Measurements from ENCODE around the gene IGF2BP2.
A peak's percentile ranks its signal among the peaks of the same experiment; 100 is the strongest.

Gene IGF2BP2

GRCh38 chr3:185726254-185726967, 98.4 kb downstream of the IGF2BP2 start:
- Mint-ChIP-seq H3K4me3 (no peak overlapping the region), H3K27ac (peak overlapping the region in 1 of 2 donors; percentile 60), H3K4me1 (no peaks in the 10 kb centered on the region), H3K9me3 (no peaks in the 10 kb centered on the region), H3K27me3 (peaks cover 5% of the 10 kb centered on the region)
- DNase-seq (no peak), ATAC-seq (no peak)

- no peak overlapping the region for H3K27ac Mint-ChIP-seq
- ATAC-seq = no peak
- H3K27me3 Mint-ChIP-seq = peaks cover 5% of the 10 kb centered on the region
- no peak overlapping the region for H3K4me3 Mint-ChIP-seq
- DNase-seq = no peak
- no peaks in the 10 kb centered on the region for H3K9me3 Mint-ChIP-seq
- H3K4me1 Mint-ChIP-seq = no peaks in the 10 kb centered on the region
Measured at GRCh38 chr3:185724761-185725160, 100.1 kb downstream of the IGF2BP2 start.

- peaks cover 5% of the 10 kb centered on the region for H3K27me3 Mint-ChIP-seq
- H3K9me3 Mint-ChIP-seq = no peaks in the 10 kb centered on the region
- no peak for ATAC-seq
- no peak overlapping the region for H3K4me3 Mint-ChIP-seq
- no peak for DNase-seq
- H3K4me1 Mint-ChIP-seq = no peaks in the 10 kb centered on the region
- H3K27ac Mint-ChIP-seq = no peak overlapping the region
Measured at GRCh38 chr3:185724251-185724650, 100.6 kb downstream of the IGF2BP2 start.

- Mint-ChIP-seq H3K27ac (no peak overlapping the region), H3K4me1 (no peaks in the 10 kb centered on the region), H3K9me3 (no peaks in the 10 kb centered on the region), H3K27me3 (peaks cover 5% of the 10 kb centered on the region), H3K4me3 (no peak overlapping the region)
- no peak for DNase-seq
- no peak for ATAC-seq
Measured at GRCh38 chr3:185722881-185723280, 102.0 kb downstream of the IGF2BP2 start.

GRCh38 chr3:185721970-185722369, 102.9 kb downstream of the IGF2BP2 start:
- Mint-ChIP-seq H3K9me3 (no peaks in the 10 kb centered on the region), H3K4me3 (no peak overlapping the region), H3K27me3 (peaks cover 5% of the 10 kb centered on the region), H3K4me1 (no peaks in the 10 kb centered on the region), H3K27ac (no peak overlapping the region)
- no peak for ATAC-seq
- no peak for DNase-seq

GRCh38 chr3:185720326-185720725, 104.5 kb downstream of the IGF2BP2 start:
- Mint-ChIP-seq H3K27me3 (peaks cover 5% of the 10 kb centered on the region), H3K27ac (no peak overlapping the region), H3K4me3 (no peak overlapping the region), H3K4me1 (no peaks in the 10 kb centered on the region), H3K9me3 (no peaks in the 10 kb centered on the region)
- ATAC-seq (no peak), DNase-seq (no peak)

- ATAC-seq (no peak), DNase-seq (no peak)
- no peaks in the 10 kb centered on the region for H3K9me3 Mint-ChIP-seq
- H3K4me3 Mint-ChIP-seq = no peak overlapping the region
- H3K4me1 Mint-ChIP-seq = no peaks in the 10 kb centered on the region
- H3K27ac Mint-ChIP-seq = no peak overlapping the region
- peaks cover 13% of the 10 kb centered on the region for H3K27me3 Mint-ChIP-seq
Measured at GRCh38 chr3:185718736-185719593, 105.9 kb downstream of the IGF2BP2 start.

- ATAC-seq (no peak), DNase-seq (no peak)
- Mint-ChIP-seq H3K4me1 (no peaks in the 10 kb centered on the region), H3K27me3 (peaks cover 9% of the 10 kb centered on the region), H3K27ac (peak overlapping the region in 1 of 2 donors; percentile 71), H3K4me3 (no peak overlapping the region), H3K9me3 (no peaks in the 10 kb centered on the region)
Measured at GRCh38 chr3:185717627-185718402, 107.0 kb downstream of the IGF2BP2 start.

GRCh38 chr3:185717121-185717520, 107.7 kb downstream of the IGF2BP2 start:
- peak overlapping the region in 1 of 2 donors; percentile 44 for H3K27ac Mint-ChIP-seq
- no peak overlapping the region for H3K4me3 Mint-ChIP-seq
- no peak for ATAC-seq
- DNase-seq = no peak
- H3K27me3 Mint-ChIP-seq = peaks cover 9% of the 10 kb centered on the region
- no peaks in the 10 kb centered on the region for H3K4me1 Mint-ChIP-seq
- H3K9me3 Mint-ChIP-seq = no peaks in the 10 kb centered on the region

GRCh38 chr3:185716436-185717108, 108.3 kb downstream of the IGF2BP2 start:
- no peaks in the 10 kb centered on the region for H3K9me3 Mint-ChIP-seq
- H3K27ac Mint-ChIP-seq = no peak overlapping the region
- DNase-seq (no peak), ATAC-seq (no peak)
- no peak overlapping the region for H3K4me3 Mint-ChIP-seq
- H3K4me1 Mint-ChIP-seq = no peaks in the 10 kb centered on the region
- H3K27me3 Mint-ChIP-seq = peaks cover 9% of the 10 kb centered on the region

- DNase-seq = no peak
- H3K4me1 Mint-ChIP-seq = no peaks in the 10 kb centered on the region
- H3K9me3 Mint-ChIP-seq = no peaks in the 10 kb centered on the region
- no peak overlapping the region for H3K4me3 Mint-ChIP-seq
- H3K27me3 Mint-ChIP-seq = peaks cover 9% of the 10 kb centered on the region
- no peak for ATAC-seq
- H3K27ac Mint-ChIP-seq = no peak overlapping the region
Measured at GRCh38 chr3:185715091-185715490, 109.8 kb downstream of the IGF2BP2 start.

- H3K27ac Mint-ChIP-seq = no peak overlapping the region
- no peak overlapping the region for H3K4me3 Mint-ChIP-seq
- H3K4me1 Mint-ChIP-seq = peaks cover 4% of the 10 kb centered on the region
- H3K9me3 Mint-ChIP-seq = no peaks in the 10 kb centered on the region
- peaks cover 15% of the 10 kb centered on the region for H3K27me3 Mint-ChIP-seq
- ATAC-seq (no peak), DNase-seq (no peak)
Measured at GRCh38 chr3:185714085-185714484, 110.8 kb downstream of the IGF2BP2 start.

GRCh38 chr3:185713015-185713414, 111.8 kb downstream of the IGF2BP2 start:
- Mint-ChIP-seq H3K27ac (no peak overlapping the region), H3K27me3 (peaks cover 24% of the 10 kb centered on the region), H3K9me3 (no peaks in the 10 kb centered on the region), H3K4me1 (peaks cover 6% of the 10 kb centered on the region), H3K4me3 (no peak overlapping the region)
- ATAC-seq (no peak), DNase-seq (no peak)

- Mint-ChIP-seq H3K4me3 (no peak overlapping the region), H3K4me1 (peaks cover 6% of the 10 kb centered on the region), H3K9me3 (no peaks in the 10 kb centered on the region), H3K27ac (no peak overlapping the region), H3K27me3 (peaks cover 31% of the 10 kb centered on the region)
- no peak for ATAC-seq
- no peak for DNase-seq
Measured at GRCh38 chr3:185712337-185712736, 112.5 kb downstream of the IGF2BP2 start.

GRCh38 chr3:185711255-185711870, 113.5 kb downstream of the IGF2BP2 start:
- peaks cover 32% of the 10 kb centered on the region for H3K27me3 Mint-ChIP-seq
- H3K4me1 Mint-ChIP-seq = peaks cover 6% of the 10 kb centered on the region

More at GRCh38 chr3:185711255-185711870, 113.5 kb downstream of the IGF2BP2 start:
- Mint-ChIP-seq H3K9me3 (no peaks in the 10 kb centered on the region), H3K27ac (no peak overlapping the region), H3K4me3 (no peak overlapping the region)
- ATAC-seq = no peak
- no peak for DNase-seq

All from stimulated activated naive CD8-positive, alpha-beta T cell treated with anti-CD3 and anti-CD28 coated beads, Interleukin-15, amount 100 ng/mL, for 72 hours (primary cell).